Tibial nerve (tissue), 4 donors: Measurements from ENCODE around the gene SMAD2. TPM values are rescaled to one million over a fixed set of nuclear protein-coding genes. Genes with fewer than 3 reads are reported as not detected.

ENCODE experiments used
- small RNA-seq: library from RNA; depleted of rRNA; stranded (forward); fragments of <200 nt; gene quantifications from one replicate; pipeline ENCODE3, GENCODE V24; 2016
- total RNA-seq, 4 donors: library from RNA; depleted of rRNA; stranded (reverse); fragments of >200 nt; gene quantifications; one replicate each; pipeline ENCODE4 v1.1.0, GENCODE V29; 2016

SMAD2 gene
- total RNA-seq, 4 donors from 2014 or later = 34.8 to 54.5 (median 45.5) TPM

Small RNA genes within 50 kb of the gene (small RNA-seq; reads per million reads assigned to genes)
- gene AC120349.2 (not detected), gene MTCO2P2 (not detected)
